ENCODE measurements around the gene C1RL.

- TF ChIP-seq EZH2phosphoT487 (IDR thresholded peaks at IDR 0.05; ENCODE audit: borderline replicate concordance, low read length) (no peak), EZH2 (IDR thresholded peaks at IDR 0.05; ENCODE audit: low read length, unreplicated experiment) (no peak)
Measured at GRCh38 chr12:7072035-7072434, 37.0 kb downstream of the C1RL start.

Data from PC-3 (cell line).